AG09309 (cell line): ENCODE results near the gene CD180.
A peak's percentile ranks its signal among the peaks of the same experiment; 100 is the strongest.

Experiments used
- DNase-seq: peaks from one replicate; pipeline ENCODE4 v3.0.0-alpha.2; 2010; ENCODE audit warnings: low read depth
- H3K4me3 ChIP-seq: 2 replicates; pipeline ENCODE4 v1.5.1; 2011; ENCODE audit warnings: mild to moderate bottlenecking, low read depth, low read length, moderate library complexity; ENCODE audit not compliant: control insufficient read depth
- TF ChIP-seq, protein P1 (sequence below): IDR thresholded peaks from 2 replicates; pipeline ENCODE4 v1.5.1; 2011; ENCODE audit warnings: mild to moderate bottlenecking, low read depth, low read length, inconsistent platforms; ENCODE audit not compliant: insufficient read depth, control insufficient read depth; ENCODE audit errors: missing control alignments

CD180 gene

DNA sequence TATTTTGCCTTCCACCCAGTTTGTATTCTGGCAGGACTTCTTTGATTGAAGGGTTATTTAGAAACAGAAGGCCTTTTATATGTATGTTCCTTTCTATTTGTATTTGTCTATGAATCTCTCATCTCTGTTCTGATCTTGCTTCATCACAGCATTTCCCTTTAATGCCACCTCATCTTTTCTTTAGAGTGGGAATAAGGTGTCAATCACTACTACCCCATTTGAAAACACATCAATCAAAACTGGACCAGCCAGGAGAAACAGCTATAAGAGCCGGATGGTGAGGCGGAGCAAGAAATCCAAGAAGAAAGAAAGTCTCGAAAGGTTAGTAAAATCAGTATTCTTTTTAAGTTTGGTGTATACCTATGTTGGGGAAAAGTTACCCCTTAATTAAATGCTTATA lies 36.3 kb downstream of the CD180 start:
- DNase-seq = no peak
- no peak overlapping the region for H3K4me3 ChIP-seq

DNA sequence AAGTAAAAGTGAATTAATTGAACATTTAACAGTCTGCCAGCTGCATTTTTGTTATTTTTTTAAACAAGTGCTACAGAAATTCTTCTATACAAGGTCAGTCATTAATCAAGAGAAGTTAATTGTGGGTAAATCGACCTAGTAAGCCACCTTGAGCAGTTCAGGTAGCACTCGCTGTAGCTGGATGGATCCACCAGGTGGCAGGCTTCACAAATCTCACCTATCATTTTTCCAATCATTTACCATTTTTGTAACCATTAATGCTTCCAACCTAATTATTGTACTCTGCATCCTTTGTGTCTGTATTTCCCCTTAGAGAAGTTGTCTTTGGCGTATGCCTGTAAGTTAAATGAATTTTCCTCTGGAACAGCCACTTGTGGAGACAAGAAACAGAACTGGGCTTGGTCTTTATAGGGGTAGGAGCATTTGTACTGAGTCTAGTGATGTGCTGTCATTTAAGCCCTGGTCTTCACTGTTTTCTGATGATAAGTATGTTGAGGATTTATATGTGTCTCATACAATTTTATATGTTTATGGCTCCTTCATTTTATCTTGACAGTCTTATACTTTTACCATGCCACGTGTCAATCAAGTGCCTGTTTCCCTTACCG lies 39.5 kb downstream of the CD180 start:
- no peak for DNase-seq
- TF ChIP-seq, protein P1, sequence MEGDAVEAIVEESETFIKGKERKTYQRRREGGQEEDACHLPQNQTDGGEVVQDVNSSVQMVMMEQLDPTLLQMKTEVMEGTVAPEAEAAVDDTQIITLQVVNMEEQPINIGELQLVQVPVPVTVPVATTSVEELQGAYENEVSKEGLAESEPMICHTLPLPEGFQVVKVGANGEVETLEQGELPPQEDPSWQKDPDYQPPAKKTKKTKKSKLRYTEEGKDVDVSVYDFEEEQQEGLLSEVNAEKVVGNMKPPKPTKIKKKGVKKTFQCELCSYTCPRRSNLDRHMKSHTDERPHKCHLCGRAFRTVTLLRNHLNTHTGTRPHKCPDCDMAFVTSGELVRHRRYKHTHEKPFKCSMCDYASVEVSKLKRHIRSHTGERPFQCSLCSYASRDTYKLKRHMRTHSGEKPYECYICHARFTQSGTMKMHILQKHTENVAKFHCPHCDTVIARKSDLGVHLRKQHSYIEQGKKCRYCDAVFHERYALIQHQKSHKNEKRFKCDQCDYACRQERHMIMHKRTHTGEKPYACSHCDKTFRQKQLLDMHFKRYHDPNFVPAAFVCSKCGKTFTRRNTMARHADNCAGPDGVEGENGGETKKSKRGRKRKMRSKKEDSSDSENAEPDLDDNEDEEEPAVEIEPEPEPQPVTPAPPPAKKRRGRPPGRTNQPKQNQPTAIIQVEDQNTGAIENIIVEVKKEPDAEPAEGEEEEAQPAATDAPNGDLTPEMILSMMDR = peak; percentile 80

More for the DNA sequence above, 36.3 kb downstream of the CD180 start:
- TF ChIP-seq, protein P1 = no peak

DNA sequence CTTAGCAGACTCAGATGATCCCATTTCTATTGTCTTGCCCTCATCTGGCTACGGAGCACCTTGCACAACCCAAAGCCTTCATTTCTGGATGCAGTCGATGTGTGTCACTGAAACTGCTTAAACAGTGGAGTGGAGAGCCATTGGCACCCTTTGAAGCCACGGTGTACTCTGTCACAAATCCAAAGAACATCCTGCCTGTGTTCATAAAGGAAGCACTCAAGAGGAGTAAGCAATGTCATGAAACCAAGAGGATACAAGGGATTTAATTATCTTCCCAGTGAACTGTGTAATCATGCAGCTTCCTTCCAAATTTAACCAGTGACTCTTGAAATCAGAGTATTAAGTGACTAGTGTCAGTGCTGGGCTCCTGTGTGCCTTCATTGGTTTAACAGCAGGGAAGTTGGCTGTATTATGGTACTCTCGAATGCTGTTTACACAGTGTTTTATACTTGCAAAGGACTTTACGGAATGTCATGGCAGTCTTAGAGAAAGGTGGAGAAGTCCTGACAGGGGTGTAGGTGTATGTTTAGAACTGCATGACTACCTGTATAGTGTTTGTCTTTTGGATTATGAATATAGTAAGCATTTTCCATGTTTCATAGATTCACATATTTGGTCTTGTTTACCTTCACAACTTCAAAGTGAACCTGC lies 41.9 kb downstream of the CD180 start:
- TF ChIP-seq, protein P1 = no peak
- DNase-seq = no peak
- no peak overlapping the region for H3K4me3 ChIP-seq

More for the DNA sequence above, 39.5 kb downstream of the CD180 start:
- no peak overlapping the region for H3K4me3 ChIP-seq

DNA sequence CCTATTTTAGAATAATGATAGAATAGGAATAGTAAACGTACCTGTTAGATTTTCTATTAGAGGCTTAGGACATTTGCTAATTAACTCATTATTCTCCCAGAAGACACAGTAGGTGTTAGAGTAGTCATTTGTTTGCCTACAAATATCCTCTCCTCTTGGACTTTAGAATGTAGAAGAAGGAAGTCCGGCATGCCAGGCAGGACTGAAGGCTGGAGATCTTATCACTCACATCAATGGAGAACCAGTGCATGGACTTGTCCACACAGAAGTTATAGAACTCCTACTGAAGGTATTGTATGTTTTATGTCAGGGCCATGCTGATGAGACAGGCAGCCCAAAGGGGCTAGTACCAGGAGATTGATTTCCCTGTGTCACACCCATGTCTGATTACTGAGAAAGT lies 43.3 kb downstream of the CD180 start:
- no peak for DNase-seq
- TF ChIP-seq, protein P1 = no peak
- H3K4me3 ChIP-seq = no peak overlapping the region

DNA sequence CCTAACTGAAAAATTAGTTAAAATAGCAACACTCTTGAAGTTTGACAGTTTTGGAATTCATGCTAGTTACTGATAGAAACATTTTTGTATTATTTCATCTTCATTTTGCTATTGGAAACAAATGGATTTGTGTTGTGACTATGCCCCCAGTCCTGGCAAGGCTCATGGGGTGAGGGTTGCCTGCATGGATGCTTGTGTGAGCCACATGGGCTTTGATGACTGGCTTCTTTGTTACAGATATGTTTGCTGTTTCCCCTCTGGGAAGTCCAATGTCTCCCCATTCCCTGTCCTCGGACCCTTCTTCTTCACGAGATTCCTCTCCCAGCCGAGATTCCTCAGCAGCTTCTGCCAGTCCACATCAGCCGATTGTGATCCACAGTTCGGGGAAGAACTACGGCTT lies 44.2 kb downstream of the CD180 start:
- no peak for DNase-seq
- TF ChIP-seq, protein P1 = no peak

DNA sequence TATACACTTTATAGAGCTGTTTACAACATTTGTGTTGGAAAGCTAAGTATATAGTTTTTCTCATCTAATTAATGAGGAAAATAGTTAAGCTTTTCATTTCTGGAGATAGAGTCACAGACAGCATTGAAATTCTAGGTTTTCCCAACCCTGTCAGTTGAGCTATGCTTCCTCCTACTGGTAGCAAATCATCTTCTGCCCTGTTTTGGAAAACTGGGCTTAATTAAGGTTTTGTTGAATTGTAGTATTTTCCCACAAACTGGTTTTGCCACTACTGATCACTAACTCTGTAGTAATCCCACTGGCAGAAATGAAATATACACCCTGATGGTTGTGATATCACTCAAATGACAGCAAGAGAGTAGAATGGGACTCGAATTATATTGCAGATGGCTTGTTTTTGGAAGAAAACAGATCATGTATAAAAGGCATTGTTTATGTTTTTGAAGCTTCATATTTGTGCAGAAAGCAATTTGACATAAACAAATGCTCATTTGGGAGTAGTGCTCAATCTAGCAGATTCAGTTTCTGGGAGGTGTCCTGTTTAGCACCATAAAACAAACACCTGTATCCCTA lies 46.6 kb downstream of the CD180 start:
- no peak overlapping the region for H3K4me3 ChIP-seq
- TF ChIP-seq, protein P1 = peak; percentile 72
- no peak for DNase-seq

More for the DNA sequence above, 44.2 kb downstream of the CD180 start:
- H3K4me3 ChIP-seq = no peak overlapping the region
